Progenitor cell of endocrine pancreas (in vitro differentiated cells): ENCODE measurements around the gene CMIP. TPM values are rescaled to one million over a fixed set of nuclear protein-coding genes. Genes with fewer than 3 reads are reported as not detected.

ENCODE experiments used
- DNase-seq: peaks from one replicate; pipeline ENCODE4 v3.0.0; 2021; ENCODE audit warnings: low spot score; ENCODE audit not compliant: unreplicated experiment
- H3K27ac Mint-ChIP-seq: 2 replicates; pipeline ENCODE4 v1.8.0; 2021; ENCODE audit warnings: mild to moderate bottlenecking, moderate library complexity, mixed read lengths
- H3K27me3 Mint-ChIP-seq: 2 replicates; pipeline ENCODE4 v1.8.0; 2021; ENCODE audit warnings: mixed read lengths
- H3K36me3 Mint-ChIP-seq: 2 replicates; pipeline ENCODE4 v1.8.0; 2022; ENCODE audit warnings: mixed read lengths; ENCODE audit not compliant: insufficient read depth
- H3K4me1 Mint-ChIP-seq: 2 replicates; pipeline ENCODE4 v1.8.0; 2021; ENCODE audit warnings: low read depth, mixed read lengths
- H3K4me3 Mint-ChIP-seq: 2 replicates; pipeline ENCODE4 v1.8.0; 2021; ENCODE audit warnings: low read depth, mild to moderate bottlenecking, moderate library complexity, mixed read lengths
- H3K9me3 Mint-ChIP-seq: 2 replicates; pipeline ENCODE4 v1.8.0; 2021; ENCODE audit warnings: low read depth, mixed read lengths
- total RNA-seq: library from RNA; stranded (reverse); gene quantifications from 2 replicates; pipeline ENCODE4 v1.2.1, GENCODE V29; 2021
- TF ChIP-seq, protein P1 (sequence below): fragments of 200-600 bp; sonication (generic); IDR thresholded peaks from one replicate; pipeline ENCODE4 v1.5.0; 2021; ENCODE audit warnings: antibody characterized with exemption, mild to moderate bottlenecking; ENCODE audit not compliant: unreplicated experiment

CMIP gene
- total RNA-seq, 1 donor from 2014 or later, result 62.7 TPM

DNA sequence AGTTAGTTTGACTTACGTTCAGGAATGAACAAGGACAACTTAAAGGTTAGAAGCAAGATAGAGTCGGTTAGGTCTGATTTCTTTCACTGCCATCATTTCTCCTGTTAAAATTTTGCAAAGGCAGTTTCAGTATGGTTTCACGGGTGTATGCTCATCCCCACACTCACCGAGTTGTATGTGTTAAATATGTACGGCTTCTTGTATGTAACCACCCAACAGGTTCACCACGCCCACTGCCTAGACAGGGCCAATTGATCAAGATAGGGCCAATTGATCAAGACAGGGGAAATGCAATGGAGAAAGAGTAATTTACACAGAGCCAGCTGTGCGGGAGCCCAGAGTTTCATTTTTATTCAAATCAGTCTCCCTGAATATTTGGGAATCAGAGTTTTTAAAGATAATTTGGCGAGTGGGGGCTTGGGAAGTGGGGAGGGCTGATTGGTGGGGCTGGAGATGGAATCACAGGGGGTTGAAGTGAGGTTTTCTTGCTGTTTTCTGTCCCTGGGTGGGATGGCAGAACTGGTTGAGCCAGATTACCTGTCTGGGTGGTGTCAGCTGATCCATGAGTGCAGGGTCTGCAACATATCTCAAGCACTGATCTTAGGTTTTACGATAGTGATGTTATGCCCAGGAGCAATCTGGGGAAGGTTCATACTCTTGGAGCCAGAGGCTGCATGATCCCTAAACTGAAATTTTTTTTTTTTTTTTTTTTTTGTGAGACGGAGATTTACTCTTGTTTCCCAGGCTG, 272.0 kb downstream of the CMIP start:
- TF ChIP-seq, protein P1, sequence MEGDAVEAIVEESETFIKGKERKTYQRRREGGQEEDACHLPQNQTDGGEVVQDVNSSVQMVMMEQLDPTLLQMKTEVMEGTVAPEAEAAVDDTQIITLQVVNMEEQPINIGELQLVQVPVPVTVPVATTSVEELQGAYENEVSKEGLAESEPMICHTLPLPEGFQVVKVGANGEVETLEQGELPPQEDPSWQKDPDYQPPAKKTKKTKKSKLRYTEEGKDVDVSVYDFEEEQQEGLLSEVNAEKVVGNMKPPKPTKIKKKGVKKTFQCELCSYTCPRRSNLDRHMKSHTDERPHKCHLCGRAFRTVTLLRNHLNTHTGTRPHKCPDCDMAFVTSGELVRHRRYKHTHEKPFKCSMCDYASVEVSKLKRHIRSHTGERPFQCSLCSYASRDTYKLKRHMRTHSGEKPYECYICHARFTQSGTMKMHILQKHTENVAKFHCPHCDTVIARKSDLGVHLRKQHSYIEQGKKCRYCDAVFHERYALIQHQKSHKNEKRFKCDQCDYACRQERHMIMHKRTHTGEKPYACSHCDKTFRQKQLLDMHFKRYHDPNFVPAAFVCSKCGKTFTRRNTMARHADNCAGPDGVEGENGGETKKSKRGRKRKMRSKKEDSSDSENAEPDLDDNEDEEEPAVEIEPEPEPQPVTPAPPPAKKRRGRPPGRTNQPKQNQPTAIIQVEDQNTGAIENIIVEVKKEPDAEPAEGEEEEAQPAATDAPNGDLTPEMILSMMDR, result no peak
- peak overlapping the region; percentile 4 for H3K27ac Mint-ChIP-seq
- H3K27me3 Mint-ChIP-seq, result no peaks in the 10 kb centered on the region
- no peak overlapping the region for H3K4me3 Mint-ChIP-seq
- peaks cover 10% of the 10 kb centered on the region for H3K4me1 Mint-ChIP-seq
- no peak for DNase-seq
- H3K36me3 Mint-ChIP-seq, result no peaks in the 10 kb centered on the region
- H3K9me3 Mint-ChIP-seq, result no peaks in the 10 kb centered on the region

DNA sequence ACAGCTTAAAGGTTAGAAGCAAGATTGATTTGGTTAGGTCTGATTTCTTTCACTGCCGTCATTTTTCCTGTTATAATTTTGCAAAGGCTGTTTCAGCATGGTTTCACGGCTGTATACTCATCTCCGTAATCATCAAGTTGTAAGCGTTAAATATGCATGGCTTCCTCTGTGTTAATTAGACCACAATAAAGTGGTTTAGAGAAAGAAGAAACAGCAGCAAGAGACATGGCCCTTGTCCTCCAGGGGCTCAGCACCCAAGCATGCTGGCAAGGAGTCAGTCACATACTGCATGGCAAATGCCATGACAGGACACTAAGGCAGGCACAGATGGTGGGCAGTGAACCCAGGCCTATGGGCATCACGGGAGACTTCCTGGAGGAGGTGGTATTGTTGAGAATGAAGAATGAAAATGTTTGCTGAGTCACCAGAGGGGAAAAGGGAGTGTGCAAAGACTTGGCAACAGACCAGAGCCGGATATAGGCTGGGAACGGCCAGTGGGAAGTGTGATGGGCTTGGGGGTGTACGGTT, 273.1 kb downstream of the CMIP start:
- no peak for DNase-seq
- H3K27me3 Mint-ChIP-seq, result no peaks in the 10 kb centered on the region
- H3K4me1 Mint-ChIP-seq, result peaks cover 10% of the 10 kb centered on the region
- H3K9me3 Mint-ChIP-seq, result no peaks in the 10 kb centered on the region
- H3K4me3 Mint-ChIP-seq, result no peak overlapping the region
- no peaks in the 10 kb centered on the region for H3K36me3 Mint-ChIP-seq
- TF ChIP-seq, protein P1, result no peak
- no peak overlapping the region for H3K27ac Mint-ChIP-seq

DNA sequence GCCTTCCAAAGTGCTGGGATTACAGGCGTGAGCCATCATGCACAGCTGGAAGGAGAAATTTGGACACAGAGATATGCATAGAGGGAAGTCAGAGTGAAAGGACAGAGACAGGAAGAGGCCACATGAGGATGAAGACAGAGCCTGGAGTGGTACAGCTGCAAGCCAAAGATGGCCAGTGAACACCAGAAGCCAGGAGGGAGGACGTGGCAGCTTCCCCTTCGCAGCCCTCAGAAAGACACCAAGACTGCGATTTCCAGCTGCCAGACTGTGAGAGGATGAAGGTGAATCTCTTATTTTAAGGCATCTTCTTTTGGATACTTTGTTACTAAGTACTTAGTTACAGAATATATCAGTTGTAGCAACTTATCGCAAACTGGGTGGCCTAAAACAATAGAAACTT, 274.0 kb downstream of the CMIP start:
- no peak for DNase-seq
- H3K36me3 Mint-ChIP-seq, result no peaks in the 10 kb centered on the region
- H3K9me3 Mint-ChIP-seq, result no peaks in the 10 kb centered on the region
- peaks cover 10% of the 10 kb centered on the region for H3K4me1 Mint-ChIP-seq
- no peaks in the 10 kb centered on the region for H3K27me3 Mint-ChIP-seq
- no peak overlapping the region for H3K4me3 Mint-ChIP-seq
- TF ChIP-seq, protein P1, result no peak
- H3K27ac Mint-ChIP-seq, result no peak overlapping the region

DNA sequence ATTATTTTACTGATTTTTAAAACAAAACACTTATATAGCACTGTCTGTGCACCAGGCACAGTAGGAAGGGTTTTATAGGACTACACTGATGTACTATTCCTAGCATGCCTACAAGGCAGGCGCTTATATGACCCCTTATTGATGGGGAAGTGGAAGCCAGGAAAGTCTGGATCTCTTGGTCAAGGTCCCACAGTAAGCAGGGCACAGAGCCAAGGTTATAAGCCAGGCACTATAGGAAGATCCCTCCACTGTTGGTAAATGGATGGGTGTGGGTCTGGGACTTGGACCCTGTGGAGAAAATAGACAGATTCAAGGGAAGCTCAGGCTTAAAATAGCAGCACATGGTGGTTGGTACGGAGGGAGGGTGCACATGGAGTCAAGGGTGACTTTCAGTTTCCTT, 275.4 kb downstream of the CMIP start:
- no peaks in the 10 kb centered on the region for H3K9me3 Mint-ChIP-seq
- no peaks in the 10 kb centered on the region for H3K36me3 Mint-ChIP-seq
- H3K4me3 Mint-ChIP-seq, result no peak overlapping the region

More for the DNA sequence above, 275.4 kb downstream of the CMIP start:
- peaks cover 10% of the 10 kb centered on the region for H3K4me1 Mint-ChIP-seq
- H3K27ac Mint-ChIP-seq, result no peak overlapping the region
- H3K27me3 Mint-ChIP-seq, result peaks cover 5% of the 10 kb centered on the region
- no peak for DNase-seq
- TF ChIP-seq, protein P1, result no peak
